ENCODE results near the gene CPEB3.

Gene CPEB3

GRCh38 chr10:92268748-92269147, 22.1 kb downstream of the CPEB3 start:
- no peak overlapping the region for H3K4me2 ChIP-seq (ENCODE audit: insufficient read depth, low read length)
- H3K79me2 ChIP-seq (ENCODE audit: insufficient read depth, low read length) = no peaks in the 10 kb centered on the region
- no peaks in the 10 kb centered on the region for H3K9me3 ChIP-seq (ENCODE audit: insufficient read depth, low read length, severe bottlenecking)
- no peak overlapping the region for H2AFZ ChIP-seq (ENCODE audit: low read depth, low read length)
- ATAC-seq (ENCODE audit: insufficient read depth, low read depth) (no peak), DNase-seq (no peak)
- H3K4me1 ChIP-seq (ENCODE audit: insufficient read depth, low read length) = no peaks in the 10 kb centered on the region
- H3K27me3 ChIP-seq (ENCODE audit: insufficient read depth, low read length, poor library complexity) = no peaks in the 10 kb centered on the region
- no peaks in the 10 kb centered on the region for H3K36me3 ChIP-seq (ENCODE audit: insufficient read depth, low read length)
- no peak overlapping the region for H3K27ac ChIP-seq (ENCODE audit: low read length)
- no peaks in the 10 kb centered on the region for H4K20me1 ChIP-seq (ENCODE audit: insufficient read depth, low read length)
- H3K4me3 ChIP-seq (ENCODE audit: low read depth in 1 of 2, low read length in 2 of 2) = no peak overlapping the region
- TF ChIP-seq EZH2 (IDR thresholded peaks at IDR 0.05; ENCODE audit: borderline replicate concordance, low read depth, low read length, severe bottlenecking) = no peak
- TF ChIP-seq CTCF (IDR thresholded peaks at IDR 0.05; ENCODE audit: borderline replicate concordance, extremely low read depth, low read length, poor library complexity, severe bottlenecking) = no peak
- no peak overlapping the region for H3K9ac ChIP-seq (ENCODE audit: low read depth, low read length)

- H4K20me1 ChIP-seq (ENCODE audit: insufficient read depth, low read length) = no peaks in the 10 kb centered on the region
- H3K9ac ChIP-seq (ENCODE audit: low read depth, low read length) = no peak overlapping the region
- ATAC-seq (ENCODE audit: insufficient read depth, low read depth) (no peak), DNase-seq (no peak)
- H3K4me1 ChIP-seq (ENCODE audit: insufficient read depth, low read length) = no peaks in the 10 kb centered on the region
- no peak for TF ChIP-seq CTCF (IDR thresholded peaks at IDR 0.05; ENCODE audit: borderline replicate concordance, extremely low read depth, low read length, poor library complexity, severe bottlenecking)
- no peak for TF ChIP-seq EZH2 (IDR thresholded peaks at IDR 0.05; ENCODE audit: borderline replicate concordance, low read depth, low read length, severe bottlenecking)
- H3K79me2 ChIP-seq (ENCODE audit: insufficient read depth, low read length) = no peaks in the 10 kb centered on the region
- no peak overlapping the region for H3K4me2 ChIP-seq (ENCODE audit: insufficient read depth, low read length)
- no peaks in the 10 kb centered on the region for H3K9me3 ChIP-seq (ENCODE audit: insufficient read depth, low read length, severe bottlenecking)
- H3K36me3 ChIP-seq (ENCODE audit: insufficient read depth, low read length) = no peaks in the 10 kb centered on the region
- no peak overlapping the region for H3K27ac ChIP-seq (ENCODE audit: low read length)
- no peak overlapping the region for H3K4me3 ChIP-seq (ENCODE audit: low read depth in 1 of 2, low read length in 2 of 2)
- no peak overlapping the region for H2AFZ ChIP-seq (ENCODE audit: low read depth, low read length)
- no peaks in the 10 kb centered on the region for H3K27me3 ChIP-seq (ENCODE audit: insufficient read depth, low read length, poor library complexity)
These were observed 23.5 kb downstream of the CPEB3 start for GRCh38 chr10:92267343-92267742.

GRCh38 chr10:92265687-92266258, 25.1 kb downstream of the CPEB3 start:
- Histone ChIP-seq H4K20me1 (ENCODE audit: insufficient read depth, low read length) (no peaks in the 10 kb centered on the region), H3K9ac (ENCODE audit: low read depth, low read length) (no peak overlapping the region), H3K27ac (ENCODE audit: low read length) (no peak overlapping the region), H3K27me3 (ENCODE audit: insufficient read depth, low read length, poor library complexity) (no peaks in the 10 kb centered on the region), H2AFZ (ENCODE audit: low read depth, low read length) (no peak overlapping the region), H3K4me3 (ENCODE audit: low read depth in 1 of 2, low read length in 2 of 2) (no peak overlapping the region), H3K4me2 (ENCODE audit: insufficient read depth, low read length) (no peak overlapping the region), H3K9me3 (ENCODE audit: insufficient read depth, low read length, severe bottlenecking) (no peaks in the 10 kb centered on the region), H3K79me2 (ENCODE audit: insufficient read depth, low read length) (no peaks in the 10 kb centered on the region), H3K4me1 (ENCODE audit: insufficient read depth, low read length) (no peaks in the 10 kb centered on the region), H3K36me3 (ENCODE audit: insufficient read depth, low read length) (no peaks in the 10 kb centered on the region)
- DNase-seq (no peak), ATAC-seq (ENCODE audit: insufficient read depth, low read depth) (no peak)
- TF ChIP-seq EZH2 (IDR thresholded peaks at IDR 0.05; ENCODE audit: borderline replicate concordance, low read depth, low read length, severe bottlenecking) = no peak
- TF ChIP-seq CTCF (IDR thresholded peaks at IDR 0.05; ENCODE audit: borderline replicate concordance, extremely low read depth, low read length, poor library complexity, severe bottlenecking) = no peak

DNA sequence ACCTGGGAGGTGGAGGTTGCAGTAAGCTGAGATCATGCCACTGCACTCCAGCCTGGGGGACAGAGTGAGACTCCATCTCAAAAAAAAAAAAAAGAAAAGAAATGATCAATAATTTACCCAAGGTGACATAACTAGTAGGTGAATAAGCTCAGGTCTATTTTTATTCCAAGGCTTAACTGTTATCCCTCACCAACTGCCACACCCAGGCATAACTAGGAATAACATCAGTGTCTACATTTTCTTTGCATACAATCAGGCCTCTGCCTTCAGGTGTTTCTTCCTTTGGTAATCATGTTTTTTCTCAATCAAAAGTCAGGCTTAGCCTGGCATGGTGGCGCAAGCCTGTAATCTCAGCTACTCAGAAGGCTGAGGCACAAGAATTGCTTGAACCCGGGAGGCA, 26.6 kb downstream of the CPEB3 start:
- H3K27ac ChIP-seq (ENCODE audit: low read length) = no peak overlapping the region
- DNase-seq (no peak), ATAC-seq (ENCODE audit: insufficient read depth, low read depth) (no peak)
- TF ChIP-seq EZH2 (IDR thresholded peaks at IDR 0.05; ENCODE audit: borderline replicate concordance, low read depth, low read length, severe bottlenecking) (no peak), CTCF (IDR thresholded peaks at IDR 0.05; ENCODE audit: borderline replicate concordance, extremely low read depth, low read length, poor library complexity, severe bottlenecking) (no peak)
- no peak overlapping the region for H3K4me2 ChIP-seq (ENCODE audit: insufficient read depth, low read length)
- no peak overlapping the region for H3K9ac ChIP-seq (ENCODE audit: low read depth, low read length)
- H3K79me2 ChIP-seq (ENCODE audit: insufficient read depth, low read length) = no peaks in the 10 kb centered on the region
- no peak overlapping the region for H3K4me3 ChIP-seq (ENCODE audit: low read depth in 1 of 2, low read length in 2 of 2)
- H3K4me1 ChIP-seq (ENCODE audit: insufficient read depth, low read length) = no peaks in the 10 kb centered on the region
- H2AFZ ChIP-seq (ENCODE audit: low read depth, low read length) = no peak overlapping the region
- H3K9me3 ChIP-seq (ENCODE audit: insufficient read depth, low read length, severe bottlenecking) = no peaks in the 10 kb centered on the region
- no peaks in the 10 kb centered on the region for H3K36me3 ChIP-seq (ENCODE audit: insufficient read depth, low read length)
- H4K20me1 ChIP-seq (ENCODE audit: insufficient read depth, low read length) = no peaks in the 10 kb centered on the region
- H3K27me3 ChIP-seq (ENCODE audit: insufficient read depth, low read length, poor library complexity) = no peaks in the 10 kb centered on the region
